K562 (cell line): ENCODE data around the gene RAB31. TPM values are rescaled to one million over a fixed set of nuclear protein-coding genes. Genes with fewer than 3 reads are reported as not detected.
A peak's percentile ranks its signal among the peaks of the same experiment; 100 is the strongest.

Source experiments
- EZH2 ChIP-seq: IDR thresholded peaks from 2 replicates; pipeline ENCODE4 v1.6.1; 2012; ENCODE audit warnings: low read depth, mild to moderate bottlenecking, inconsistent platforms, low read length, borderline replicate concordance
- GTF2E2 ChIP-seq: fragments of 200-800 bp; sonication (Bioruptor generic); IDR thresholded peaks from 2 replicates; pipeline ENCODE4 v1.6.1; 2016; ENCODE audit warnings: missing genetic modification characterization, missing compliant biosample characterization
- HDAC6 ChIP-seq: IDR thresholded peaks from 2 replicates; pipeline ENCODE4 v1.6.1; 2012; ENCODE audit warnings: low read depth, mild to moderate bottlenecking, control low read depth, inconsistent platforms, low read length, moderate library complexity
- HNRNPL ChIP-seq: fragments of 200-400 bp; formaldehyde crosslinking; IDR thresholded peaks from 2 replicates; pipeline ENCODE4 v1.6.1; 2017; ENCODE audit warnings: low read depth, mild to moderate bottlenecking, low read length
- ID3 ChIP-seq, 2 experiments: fragments of 250-450 bp in 1 of 2; fragments of 450-650 bp in 1 of 2; sonication (Bioruptor Pico) in 1 of 2; IDR thresholded peaks; 2 replicates each; pipeline versions ENCODE4 v1.6.1 to v1.8.0; 2016 to 2021; ENCODE audit warnings: mild to moderate bottlenecking in 2 of 2, moderate library complexity in 2 of 2, missing compliant biosample characterization in 1 of 2, missing genetic modification characterization in 1 of 2
- JUND ChIP-seq, 2 experiments: IDR thresholded peaks; 2 replicates in 1 of 2; 3 replicates in 1 of 2; pipeline ENCODE4 v1.6.1; 2011; ENCODE audit warnings: borderline replicate concordance in 2 of 2, low read depth in 2 of 2, low read length in 2 of 2, improper control_type of control experiment in 1 of 2, missing biosample characterization in 1 of 2, missing genetic modification characterization in 1 of 2, missing genetic modification reagents in 1 of 2
- MCM2 ChIP-seq: fragments of 450-650 bp; IDR thresholded peaks from 2 replicates; pipeline ENCODE4 v1.6.1; 2017; ENCODE audit warnings: low read depth, mild to moderate bottlenecking
- PCBP1 ChIP-seq: fragments of 200-400 bp; formaldehyde crosslinking; IDR thresholded peaks from 2 replicates; pipeline ENCODE4 v1.6.1; 2018; ENCODE audit warnings: mild to moderate bottlenecking, low read depth, low read length; ENCODE audit not compliant: poor library complexity, severe bottlenecking
- RBM34 ChIP-seq: fragments of 200-400 bp; formaldehyde crosslinking; IDR thresholded peaks from 2 replicates; pipeline ENCODE4 v1.6.1; 2018; ENCODE audit warnings: low read length, borderline replicate concordance; ENCODE audit not compliant: insufficient read depth
- SMARCC2 ChIP-seq: fragments of 450-650 bp; IDR thresholded peaks from 2 replicates; pipeline ENCODE4 v1.6.1; 2017; ENCODE audit warnings: antibody characterized with exemption, moderate library complexity, mild to moderate bottlenecking, low read depth
- SP1 ChIP-seq: sonication (generic); formaldehyde crosslinking; IDR thresholded peaks from 2 replicates; pipeline ENCODE4 v1.8.1; 2022; ENCODE audit warnings: mild to moderate bottlenecking, missing genetic modification reagents
- THAP7 ChIP-seq: fragments of 250-450 bp; sonication (Bioruptor Pico); IDR thresholded peaks from 2 replicates; pipeline ENCODE4 v1.5.0; 2021
- U2AF1 ChIP-seq: fragments of 200-400 bp; formaldehyde crosslinking; optimal IDR thresholded peaks from 2 replicates; pipeline ENCODE3; 2017; ENCODE audit warnings: mild to moderate bottlenecking, low read depth, low read length, moderate library complexity
- ZNF24 ChIP-seq: fragments of 450-650 bp; IDR thresholded peaks from 2 replicates; pipeline ENCODE4 v1.6.1; 2016
- ZNF408 ChIP-seq: fragments of 250-450 bp; sonication (Bioruptor Pico); IDR thresholded peaks from 2 replicates; pipeline ENCODE4 v1.4.0; 2020; ENCODE audit warnings: low read depth, mild to moderate bottlenecking, moderate library complexity
- ZNF444 ChIP-seq: fragments of 250-450 bp; sonication (Bioruptor Pico); IDR thresholded peaks from 2 replicates; pipeline ENCODE4 v1.4.0; 2020; ENCODE audit warnings: mild to moderate bottlenecking, moderate library complexity
- ZNF655 ChIP-seq: fragments of 250-450 bp; sonication (Bioruptor Pico); IDR thresholded peaks from 2 replicates; pipeline ENCODE4 v1.5.0; 2021
- ZNF830 ChIP-seq: fragments of 250-450 bp; sonication (Bioruptor Pico); IDR thresholded peaks from 2 replicates; pipeline ENCODE4 v1.5.0; 2021; ENCODE audit warnings: mild to moderate bottlenecking
- polyA plus RNA-seq, 8 experiments: library from polyadenylated mRNA; depleted of rRNA in 4 of 8; stranded (reverse) in 5 of 8; unstranded in 3 of 8; fragments of >200 nt; fragmentation: Nextera tagmentation in 2 of 8; fragmentation: Illumina TruSeq in 1 of 8; extraction: Ambion mirVana in 2 of 8; extraction: Trizol in 1 of 8; gene quantifications; 2 replicates each; pipeline versions ENCODE4 v1.2.1 to v1.2.3, GENCODE V29; 2011 to 2014; ENCODE audit warnings: inconsistent platforms in 1 of 8, missing spikeins in 1 of 8
- total RNA-seq, 7 experiments: library from RNA; depleted of rRNA in 6 of 7; stranded (reverse); fragments of >200 nt in 6 of 7; fragmentation: Illumina TruSeq in 2 of 7; extraction: Trizol in 2 of 7; gene quantifications; 2 replicates each; pipeline versions ENCODE4 v1.2.1 to v1.2.3, GENCODE V29; 2011 to 2021; ENCODE audit warnings: low replicate concordance in 1 of 7
- TF ChIP-seq, protein P1 (sequence below): IDR thresholded peaks from 3 replicates; pipeline ENCODE4 v1.6.1; 2011; ENCODE audit warnings: borderline replicate concordance, mild to moderate bottlenecking, moderate library complexity; ENCODE audit not compliant: insufficient read length; ENCODE audit errors: extremely low read depth
- TF ChIP-seq, protein P2 (sequence below), 2 experiments: fragments of 200-800 bp in 1 of 2; sonication (Bioruptor generic) in 1 of 2; sonication (generic) in 1 of 2; formaldehyde crosslinking in 1 of 2; IDR thresholded peaks in 1 of 2; conservative IDR thresholded peaks in 1 of 2; 2 replicates each; pipeline versions ENCODE4 v1.5.0 to v1.6.1; 2016 to 2020; ENCODE audit warnings: missing compliant biosample characterization in 1 of 2, missing genetic modification characterization in 1 of 2, missing genetic modification reagents in 1 of 2

Gene RAB31
- total and polyA plus RNA-seq, 9 of the 15 experiments (the other 6 are each of a cell fraction or from before 2014, with no cell fraction given) = 20.7 to 70.4 (median 41.3) TPM

GRCh38 chr18:9825571-9826073 lies 117.5 kb downstream of the RAB31 start (continued):
- no peak for TF ChIP-seq ZNF655 (CRISPR knock-in tag)
- TF ChIP-seq U2AF1 = no peak
- no peak; the same call in 1 of the 2 replicates for TF ChIP-seq SP1 (CRISPR knock-in tag)
- TF ChIP-seq ZNF830 (CRISPR knock-in tag) = no peak
- no peak for TF ChIP-seq HDAC6
- TF ChIP-seq RBM34 = no peak
- TF ChIP-seq, protein P1, sequence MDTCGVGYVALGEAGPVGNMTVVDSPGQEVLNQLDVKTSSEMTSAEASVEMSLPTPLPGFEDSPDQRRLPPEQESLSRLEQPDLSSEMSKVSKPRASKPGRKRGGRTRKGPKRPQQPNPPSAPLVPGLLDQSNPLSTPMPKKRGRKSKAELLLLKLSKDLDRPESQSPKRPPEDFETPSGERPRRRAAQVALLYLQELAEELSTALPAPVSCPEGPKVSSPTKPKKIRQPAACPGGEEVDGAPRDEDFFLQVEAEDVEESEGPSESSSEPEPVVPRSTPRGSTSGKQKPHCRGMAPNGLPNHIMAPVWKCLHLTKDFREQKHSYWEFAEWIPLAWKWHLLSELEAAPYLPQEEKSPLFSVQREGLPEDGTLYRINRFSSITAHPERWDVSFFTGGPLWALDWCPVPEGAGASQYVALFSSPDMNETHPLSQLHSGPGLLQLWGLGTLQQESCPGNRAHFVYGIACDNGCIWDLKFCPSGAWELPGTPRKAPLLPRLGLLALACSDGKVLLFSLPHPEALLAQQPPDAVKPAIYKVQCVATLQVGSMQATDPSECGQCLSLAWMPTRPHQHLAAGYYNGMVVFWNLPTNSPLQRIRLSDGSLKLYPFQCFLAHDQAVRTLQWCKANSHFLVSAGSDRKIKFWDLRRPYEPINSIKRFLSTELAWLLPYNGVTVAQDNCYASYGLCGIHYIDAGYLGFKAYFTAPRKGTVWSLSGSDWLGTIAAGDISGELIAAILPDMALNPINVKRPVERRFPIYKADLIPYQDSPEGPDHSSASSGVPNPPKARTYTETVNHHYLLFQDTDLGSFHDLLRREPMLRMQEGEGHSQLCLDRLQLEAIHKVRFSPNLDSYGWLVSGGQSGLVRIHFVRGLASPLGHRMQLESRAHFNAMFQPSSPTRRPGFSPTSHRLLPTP = no peak
- TF ChIP-seq THAP7 (CRISPR knock-in tag) = no peak
- peak; percentile 92 for TF ChIP-seq JUND (IDR thresholded peaks at IDR 0.05; ENCODE audit: borderline replicate concordance, low read depth, low read length)
- TF ChIP-seq JUND (tag; IDR thresholded peaks at IDR 0.05; ENCODE audit: borderline replicate concordance, low read depth, low read length) = peak; percentile 96
- no peak for TF ChIP-seq GTF2E2 (tag)
- TF ChIP-seq HNRNPL = 0 out of 2 replicates have a peak, but pooled peaks have one; percentile 48
- TF ChIP-seq ZNF24 = peak; percentile 48; the same call in 1 of the 2 replicates
- TF ChIP-seq SMARCC2 = peak; percentile 89
- no peak for TF ChIP-seq ID3 (CRISPR knock-in tag; IDR thresholded peaks at IDR 0.05)
- TF ChIP-seq ID3 (tag; IDR thresholded peaks at IDR 0.05) = peak; percentile 47; the same call in 1 of the 2 replicates
- TF ChIP-seq ZNF444 (CRISPR knock-in tag) = no peak
- TF ChIP-seq, protein P2, sequence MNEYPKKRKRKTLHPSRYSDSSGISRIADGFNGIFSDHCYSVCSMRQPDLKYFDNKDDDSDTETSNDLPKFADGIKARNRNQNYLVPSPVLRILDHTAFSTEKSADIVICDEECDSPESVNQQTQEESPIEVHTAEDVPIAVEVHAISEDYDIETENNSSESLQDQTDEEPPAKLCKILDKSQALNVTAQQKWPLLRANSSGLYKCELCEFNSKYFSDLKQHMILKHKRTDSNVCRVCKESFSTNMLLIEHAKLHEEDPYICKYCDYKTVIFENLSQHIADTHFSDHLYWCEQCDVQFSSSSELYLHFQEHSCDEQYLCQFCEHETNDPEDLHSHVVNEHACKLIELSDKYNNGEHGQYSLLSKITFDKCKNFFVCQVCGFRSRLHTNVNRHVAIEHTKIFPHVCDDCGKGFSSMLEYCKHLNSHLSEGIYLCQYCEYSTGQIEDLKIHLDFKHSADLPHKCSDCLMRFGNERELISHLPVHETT (CRISPR knock-in tag; conservative IDR thresholded peaks at IDR 0.05 in 1 of 2, IDR thresholded peaks at IDR 0.05 in 1 of 2) = peak in 1 of 2 experiments; percentile 86; a peak in 2 of 4 replicates
- no peak for TF ChIP-seq ZNF408 (CRISPR knock-in tag)
- TF ChIP-seq PCBP1 = no peak
- no peak for TF ChIP-seq EZH2
- no peak for TF ChIP-seq MCM2
